ENCODE measurements around the gene PLSCR1. TPM values are rescaled to one million over a fixed set of nuclear protein-coding genes. Genes with fewer than 3 reads are reported as not detected.

The PLSCR1 gene
- total RNA-seq, 1 experiment from 2014 or later, result 58.1 TPM

GRCh38 chr3:146470425-146470990 is 73.9 kb downstream of the PLSCR1 start:
- Mint-ChIP-seq H3K9me3 (no peaks in the 10 kb centered on the region), H3K36me3 (no peaks in the 10 kb centered on the region), H3K27ac (peak overlapping the region; percentile 85), H3K4me3 (peak overlapping the region; percentile 65), H3K27me3 (ENCODE audit: low read depth) (no peaks in the 10 kb centered on the region), H3K4me1 (peaks cover 15% of the 10 kb centered on the region)
- ChIA-PET POLR2A (interaction anchor here (0.6 to 2.0 kb wide), 3 partner anchors 23 to 508 kb away, joined by 3 to 11 read pairs (median 3); partner anchors contain the start of gene PLSCR1), CTCF (no interaction called here)
- ATAC-seq (no peak), DNase-seq (ENCODE audit: low spot score) (no peak)
- TF ChIP-seq, protein P1, sequence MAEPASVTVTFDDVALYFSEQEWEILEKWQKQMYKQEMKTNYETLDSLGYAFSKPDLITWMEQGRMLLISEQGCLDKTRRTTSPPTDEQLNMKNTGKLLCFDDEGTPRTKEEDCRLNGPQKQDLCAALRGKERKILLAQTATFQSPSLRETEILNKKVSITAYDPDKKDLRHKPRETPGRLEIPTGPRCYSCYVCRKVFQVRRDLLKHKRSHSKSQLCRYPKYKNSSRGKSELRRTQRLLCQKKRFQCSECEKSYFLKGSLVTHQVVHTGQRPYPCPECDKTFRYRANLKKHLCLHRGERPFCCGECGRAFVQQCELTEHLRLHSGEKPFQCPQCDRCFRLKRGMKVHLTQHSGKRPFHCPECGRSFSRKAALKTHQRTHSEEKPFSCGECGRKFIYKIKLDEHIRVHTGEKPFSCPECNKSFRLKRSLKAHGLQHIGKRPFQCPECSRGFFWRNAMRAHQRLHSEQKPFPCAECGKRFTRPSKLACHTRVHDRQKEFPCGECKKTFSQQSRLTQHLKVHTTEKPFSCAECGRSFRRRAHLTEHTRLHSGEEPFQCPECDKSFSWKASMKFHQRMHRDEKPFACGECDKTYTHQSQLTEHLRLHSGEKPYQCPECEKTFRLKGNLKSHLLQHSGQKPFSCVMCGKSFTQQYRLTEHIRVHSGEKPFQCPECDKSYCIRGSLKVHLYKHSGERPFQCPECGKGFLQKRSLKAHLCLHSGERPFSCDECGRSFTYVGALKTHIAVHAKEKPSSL (CRISPR knock-in tag; conservative IDR thresholded peaks at IDR 0.05), result no peak
- TF ChIP-seq ERG (CRISPR knock-in tag; IDR thresholded peaks at IDR 0.05) (no peak), ELF4 (CRISPR knock-in tag; IDR thresholded peaks at IDR 0.05; ENCODE audit: low read depth) (no peak), ESRRA (CRISPR knock-in tag; IDR thresholded peaks at IDR 0.05; ENCODE audit: borderline replicate concordance) (no peak), ATF1 (CRISPR knock-in tag; IDR thresholded peaks at IDR 0.05) (no peak), TP53 (CRISPR knock-in tag; IDR thresholded peaks at IDR 0.05) (no peak), AR (CRISPR knock-in tag; IDR thresholded peaks at IDR 0.05) (no peak), ZNF396 (CRISPR knock-in tag; IDR thresholded peaks at IDR 0.05; ENCODE audit: borderline replicate concordance) (no peak), EMX1 (CRISPR knock-in tag; IDR thresholded peaks at IDR 0.05) (no peak), ZNF121 (CRISPR knock-in tag; IDR thresholded peaks at IDR 0.05) (no peak)

DNA sequence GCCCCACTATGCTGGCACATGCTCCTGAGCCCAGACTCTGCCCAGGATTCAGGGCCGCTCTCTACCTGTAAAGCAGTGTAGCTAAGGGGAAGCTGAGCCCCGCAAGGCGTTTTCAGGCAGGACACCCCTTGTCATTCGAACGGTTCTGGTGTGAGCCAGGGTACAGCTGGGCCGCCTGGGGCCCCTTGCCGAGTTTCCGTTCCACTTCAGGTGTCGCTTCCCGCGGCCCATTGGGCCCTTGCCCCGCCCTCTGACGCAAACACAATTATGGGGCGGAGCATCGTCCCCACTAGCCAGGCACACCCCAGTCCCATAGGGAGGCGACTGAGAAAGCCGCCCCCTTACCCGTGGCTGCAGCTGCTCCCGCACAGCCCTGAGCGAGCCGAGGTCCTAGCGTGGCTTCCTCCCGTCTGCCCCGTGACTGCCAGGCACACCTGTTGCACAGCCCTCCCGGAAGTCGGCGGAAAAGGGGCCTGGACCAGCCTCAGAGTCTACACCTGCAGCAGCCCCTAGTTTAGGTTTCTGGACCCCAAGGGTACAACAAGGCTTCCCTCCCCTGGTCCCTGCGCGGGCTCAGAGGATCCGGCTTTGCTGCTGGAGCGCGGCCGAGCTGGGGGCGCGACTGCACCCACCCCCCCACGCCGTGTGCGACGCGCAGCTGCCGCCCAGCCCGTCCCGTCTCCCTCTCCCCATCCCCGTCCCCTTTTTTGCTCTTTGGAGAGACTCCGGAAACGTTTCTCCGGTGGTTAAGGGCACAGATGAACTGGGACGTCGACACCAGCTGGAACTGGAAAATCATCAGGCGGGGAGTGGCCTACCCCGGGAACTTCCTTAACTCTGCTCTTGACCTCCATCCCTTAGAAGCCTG is 75.0 kb downstream of the PLSCR1 start, which contains the start of gene PLSCR2:
TSS of gene PLSCR2 (minus strand) at position 412 of the 868 bp plus-strand sequence. CDS start 9,657 bp downstream, outside the sequence.
- DNase-seq (ENCODE audit: low spot score) (peak; percentile 86), ATAC-seq (peak; percentile 98)
- CTCF ChIA-PET, result interaction anchor here (0.6 to 1.3 kb wide), 4 partner anchors 74 to 442 kb away, joined by 3 to 7 read pairs (median 5); no protein-coding TSS in a partner anchor
- H3K27me3 Mint-ChIP-seq (ENCODE audit: low read depth), result no peaks in the 10 kb centered on the region
- no peaks in the 10 kb centered on the region for H3K9me3 Mint-ChIP-seq
- H3K4me3 Mint-ChIP-seq, result peak within 1 kb of the TSS; percentile 65
- POLR2A ChIA-PET, result interaction anchor here (0.6 to 2.0 kb wide), 5 partner anchors 22 to 308 kb away, joined by 3 to 11 read pairs (median 4); partner anchors contain the start of genes PLOD2 and PLSCR1
- H3K27ac Mint-ChIP-seq, result peak within 1 kb of the TSS; percentile 85
- H3K4me1 Mint-ChIP-seq, result peaks cover 15% of the 10 kb centered on the region
- H3K36me3 Mint-ChIP-seq, result no peaks in the 10 kb centered on the region
- TF ChIP-seq FOXK1 (CRISPR knock-in tag; IDR thresholded peaks at IDR 0.05), result peak; percentile 63
- peak; percentile 93; the same call in 1 of the 2 replicates for TF ChIP-seq FOXP1 (CRISPR knock-in tag; IDR thresholded peaks at IDR 0.05; ENCODE audit: borderline replicate concordance)
- TF ChIP-seq, protein P2, sequence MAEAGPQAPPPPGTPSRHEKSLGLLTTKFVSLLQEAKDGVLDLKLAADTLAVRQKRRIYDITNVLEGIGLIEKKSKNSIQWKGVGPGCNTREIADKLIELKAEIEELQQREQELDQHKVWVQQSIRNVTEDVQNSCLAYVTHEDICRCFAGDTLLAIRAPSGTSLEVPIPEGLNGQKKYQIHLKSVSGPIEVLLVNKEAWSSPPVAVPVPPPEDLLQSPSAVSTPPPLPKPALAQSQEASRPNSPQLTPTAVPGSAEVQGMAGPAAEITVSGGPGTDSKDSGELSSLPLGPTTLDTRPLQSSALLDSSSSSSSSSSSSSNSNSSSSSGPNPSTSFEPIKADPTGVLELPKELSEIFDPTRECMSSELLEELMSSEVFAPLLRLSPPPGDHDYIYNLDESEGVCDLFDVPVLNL (CRISPR knock-in tag; IDR thresholded peaks at IDR 0.05; ENCODE audit: borderline replicate concordance, low read depth), result no peak
- TF ChIP-seq, protein P3, sequence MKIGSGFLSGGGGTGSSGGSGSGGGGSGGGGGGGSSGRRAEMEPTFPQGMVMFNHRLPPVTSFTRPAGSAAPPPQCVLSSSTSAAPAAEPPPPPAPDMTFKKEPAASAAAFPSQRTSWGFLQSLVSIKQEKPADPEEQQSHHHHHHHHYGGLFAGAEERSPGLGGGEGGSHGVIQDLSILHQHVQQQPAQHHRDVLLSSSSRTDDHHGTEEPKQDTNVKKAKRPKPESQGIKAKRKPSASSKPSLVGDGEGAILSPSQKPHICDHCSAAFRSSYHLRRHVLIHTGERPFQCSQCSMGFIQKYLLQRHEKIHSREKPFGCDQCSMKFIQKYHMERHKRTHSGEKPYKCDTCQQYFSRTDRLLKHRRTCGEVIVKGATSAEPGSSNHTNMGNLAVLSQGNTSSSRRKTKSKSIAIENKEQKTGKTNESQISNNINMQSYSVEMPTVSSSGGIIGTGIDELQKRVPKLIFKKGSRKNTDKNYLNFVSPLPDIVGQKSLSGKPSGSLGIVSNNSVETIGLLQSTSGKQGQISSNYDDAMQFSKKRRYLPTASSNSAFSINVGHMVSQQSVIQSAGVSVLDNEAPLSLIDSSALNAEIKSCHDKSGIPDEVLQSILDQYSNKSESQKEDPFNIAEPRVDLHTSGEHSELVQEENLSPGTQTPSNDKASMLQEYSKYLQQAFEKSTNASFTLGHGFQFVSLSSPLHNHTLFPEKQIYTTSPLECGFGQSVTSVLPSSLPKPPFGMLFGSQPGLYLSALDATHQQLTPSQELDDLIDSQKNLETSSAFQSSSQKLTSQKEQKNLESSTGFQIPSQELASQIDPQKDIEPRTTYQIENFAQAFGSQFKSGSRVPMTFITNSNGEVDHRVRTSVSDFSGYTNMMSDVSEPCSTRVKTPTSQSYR (CRISPR knock-in tag; IDR thresholded peaks at IDR 0.05), result peak; percentile 48; the same call in 1 of the 2 replicates
- TF ChIP-seq E2F5 (CRISPR knock-in tag; IDR thresholded peaks at IDR 0.05), result 0 out of 2 replicates have a peak, but pooled peaks have one; percentile 12
- TF ChIP-seq SP1 (CRISPR knock-in tag; conservative IDR thresholded peaks at IDR 0.05), result peak; percentile 86
- TF ChIP-seq FOXJ3 (CRISPR knock-in tag; IDR thresholded peaks at IDR 0.05; ENCODE audit: borderline replicate concordance), result no peak
- TF ChIP-seq, protein P4, sequence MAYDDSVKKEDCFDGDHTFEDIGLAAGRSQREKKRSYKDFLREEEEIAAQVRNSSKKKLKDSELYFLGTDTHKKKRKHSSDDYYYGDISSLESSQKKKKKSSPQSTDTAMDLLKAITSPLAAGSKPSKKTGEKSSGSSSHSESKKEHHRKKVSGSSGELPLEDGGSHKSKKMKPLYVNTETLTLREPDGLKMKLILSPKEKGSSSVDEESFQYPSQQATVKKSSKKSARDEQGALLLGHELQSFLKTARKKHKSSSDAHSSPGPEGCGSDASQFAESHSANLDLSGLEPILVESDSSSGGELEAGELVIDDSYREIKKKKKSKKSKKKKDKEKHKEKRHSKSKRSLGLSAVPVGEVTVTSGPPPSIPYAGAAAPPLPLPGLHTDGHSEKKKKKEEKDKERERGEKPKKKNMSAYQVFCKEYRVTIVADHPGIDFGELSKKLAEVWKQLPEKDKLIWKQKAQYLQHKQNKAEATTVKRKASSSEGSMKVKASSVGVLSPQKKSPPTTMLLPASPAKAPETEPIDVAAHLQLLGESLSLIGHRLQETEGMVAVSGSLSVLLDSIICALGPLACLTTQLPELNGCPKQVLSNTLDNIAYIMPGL (CRISPR knock-in tag; IDR thresholded peaks at IDR 0.05), result no peak; the same call in 1 of the 2 replicates
- TF ChIP-seq ZNF396 (CRISPR knock-in tag; IDR thresholded peaks at IDR 0.05; ENCODE audit: borderline replicate concordance), result no peak
- peak; percentile 69; the same call in 1 of the 2 replicates for TF ChIP-seq ETV6 (CRISPR knock-in tag; IDR thresholded peaks at IDR 0.05)
